GM15510 (cell line): Measurements from ENCODE around the gene BCORL1.

Source experiments
- POLR2A ChIP-seq: IDR thresholded peaks from 3 replicates; pipeline ENCODE4 v1.6.1; 2011; ENCODE audit warnings: borderline replicate concordance; ENCODE audit not compliant: insufficient read length; ENCODE audit errors: extremely low read depth

BCORL1 gene

DNA sequence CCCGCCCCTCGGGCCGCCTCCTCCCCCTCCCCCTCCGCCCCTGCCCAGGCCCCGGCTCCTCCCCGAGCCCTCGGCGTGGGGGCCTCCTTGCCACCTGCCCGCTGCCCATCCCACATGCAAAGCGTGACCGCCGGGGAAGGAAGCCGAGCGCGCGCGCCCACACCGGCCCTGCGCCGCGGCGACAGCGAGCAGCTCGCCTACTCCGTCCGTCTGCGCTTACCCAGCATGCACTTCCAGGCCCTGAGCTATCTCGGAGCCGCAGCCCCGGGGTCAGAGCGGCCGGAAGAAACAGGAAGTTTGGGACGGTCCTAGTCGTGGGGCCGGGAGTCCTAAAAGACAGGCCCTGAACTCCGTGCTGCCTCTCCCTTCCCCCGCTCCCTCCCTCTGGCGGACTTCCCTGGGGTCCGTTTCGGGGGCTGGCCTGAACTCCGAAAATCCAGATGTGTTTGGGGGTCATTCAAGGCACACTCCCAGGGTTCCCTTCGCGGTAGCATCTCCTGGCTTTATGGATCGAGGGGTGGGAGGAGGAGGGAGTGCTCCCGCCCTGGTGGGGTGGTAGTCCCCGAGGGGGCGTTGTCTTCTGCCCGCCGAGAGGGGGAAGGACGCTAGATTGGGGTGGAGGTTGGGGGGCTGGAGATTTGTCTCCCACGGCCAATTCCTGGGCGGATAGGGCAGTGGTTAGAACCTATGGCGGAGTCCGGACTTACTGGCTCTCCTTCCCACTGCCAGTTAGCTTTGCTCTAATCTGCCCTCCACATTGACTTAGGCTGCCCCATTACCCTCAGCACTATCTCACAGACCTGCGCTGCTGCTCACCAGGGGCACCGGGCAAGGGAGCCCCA lies 25.0 kb upstream of the BCORL1 start:
- TF ChIP-seq POLR2A = peak; percentile 65

DNA sequence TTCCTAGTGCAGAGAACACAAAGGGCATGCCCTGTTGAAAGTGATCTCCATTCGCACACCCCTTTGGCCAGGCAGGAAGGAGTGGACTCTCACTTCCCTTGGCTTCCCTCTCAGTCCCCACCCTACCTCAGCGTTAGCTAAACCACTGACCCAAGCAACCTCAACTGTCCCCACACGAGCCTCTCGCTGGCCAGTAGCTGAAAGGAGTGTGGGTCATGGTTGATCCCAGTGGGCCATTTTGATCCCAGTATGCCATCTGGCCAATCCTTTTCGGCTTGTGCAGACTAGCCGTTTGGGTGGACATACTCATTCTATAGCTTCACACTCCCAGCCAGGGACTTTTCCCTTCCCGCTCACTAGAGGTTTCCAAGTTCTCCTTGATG lies 24.4 kb upstream of the BCORL1 start:
- no peak for TF ChIP-seq POLR2A

DNA sequence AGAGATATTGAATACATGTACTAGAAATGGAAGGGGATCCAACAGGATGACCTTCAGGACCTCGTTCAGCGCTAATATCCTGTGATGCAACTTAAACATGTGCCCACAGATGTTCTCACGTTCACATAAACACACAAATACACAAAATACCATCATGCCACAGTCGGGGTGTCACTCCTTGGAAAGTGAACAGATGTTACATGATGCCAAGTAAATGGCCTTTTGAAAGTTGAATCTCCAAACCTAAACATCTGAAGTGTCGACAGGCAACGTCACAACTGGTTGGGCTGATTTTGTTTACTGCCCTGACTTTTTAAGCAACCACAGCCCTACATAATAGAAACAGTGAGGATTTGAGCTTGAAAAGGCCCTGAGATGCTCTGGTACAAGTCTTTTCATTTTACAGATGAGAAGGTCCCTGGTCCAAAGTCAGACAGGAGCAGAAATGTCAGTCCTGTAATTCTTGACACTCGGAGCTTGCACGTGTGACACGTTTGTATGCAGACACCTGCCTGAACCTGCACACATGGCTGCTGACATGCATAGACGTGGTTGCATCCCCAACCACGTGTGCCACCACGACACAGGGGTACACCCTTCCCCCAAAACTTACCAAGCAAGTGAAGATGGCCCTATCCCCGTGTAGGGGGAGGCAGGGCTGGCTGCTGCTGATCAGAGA lies 23.5 kb upstream of the BCORL1 start:
- TF ChIP-seq POLR2A = no peak

DNA sequence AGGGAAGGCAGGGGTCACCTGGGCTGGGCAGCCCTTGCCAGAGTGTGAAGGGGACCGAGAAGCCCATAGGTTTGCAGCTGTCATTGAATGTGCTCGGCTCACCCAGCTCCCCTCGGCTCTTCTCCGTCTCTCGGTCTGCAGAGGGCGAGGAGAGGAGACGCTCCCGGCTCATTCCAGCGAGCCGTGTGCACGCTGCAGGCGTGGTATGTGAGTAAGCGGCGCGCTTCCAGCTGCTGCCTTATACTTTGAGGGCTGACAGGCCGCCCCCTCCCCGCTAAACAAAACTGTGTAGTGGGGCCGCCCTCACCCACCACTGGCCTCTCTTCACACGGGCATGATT lies 23.0 kb upstream of the BCORL1 start:
- no peak for TF ChIP-seq POLR2A

DNA sequence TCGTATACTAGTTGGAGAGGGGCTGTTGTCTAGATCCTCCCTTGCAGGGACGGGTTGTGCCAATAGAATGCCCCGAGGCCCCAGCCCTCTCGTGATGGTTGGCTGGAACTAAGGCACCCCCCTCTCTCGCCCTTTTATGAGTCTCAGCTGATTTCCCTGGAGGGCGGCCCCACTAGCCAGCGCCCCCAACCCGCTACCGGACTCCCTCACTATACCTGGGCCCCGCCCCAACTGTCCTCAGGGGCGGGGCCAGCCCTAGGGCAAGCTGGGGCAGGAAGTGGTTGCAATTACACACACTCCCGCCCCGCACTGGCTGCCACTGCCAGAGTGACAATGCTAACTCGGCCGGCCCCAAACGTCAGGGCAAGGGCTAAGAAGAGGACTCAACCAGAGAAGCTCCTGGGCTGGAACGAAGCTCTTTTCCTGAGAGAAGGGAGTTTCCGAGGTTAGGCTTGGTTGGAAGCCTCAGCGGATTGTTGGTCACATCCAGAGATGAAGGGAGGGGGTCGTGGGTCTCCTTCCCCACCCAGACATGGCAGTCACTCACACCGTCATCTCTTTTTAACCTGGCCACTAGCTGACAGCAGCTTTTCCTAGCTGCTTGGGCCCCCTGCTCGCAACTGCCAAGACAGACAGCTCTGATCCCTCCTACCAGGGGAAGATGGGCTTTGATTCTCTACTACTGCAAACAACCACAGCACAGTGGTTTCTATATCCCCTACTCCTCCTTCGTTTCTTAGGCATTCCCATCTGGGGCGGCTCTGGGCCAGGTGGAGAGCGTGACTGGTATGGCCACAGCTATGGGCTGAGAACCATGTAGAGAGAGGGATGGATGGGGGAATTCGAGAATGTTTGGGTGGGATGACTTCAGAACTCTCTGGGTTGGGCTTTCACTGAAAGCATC lies 21.0 kb upstream of the BCORL1 start:
- peak; percentile 62 for TF ChIP-seq POLR2A

DNA sequence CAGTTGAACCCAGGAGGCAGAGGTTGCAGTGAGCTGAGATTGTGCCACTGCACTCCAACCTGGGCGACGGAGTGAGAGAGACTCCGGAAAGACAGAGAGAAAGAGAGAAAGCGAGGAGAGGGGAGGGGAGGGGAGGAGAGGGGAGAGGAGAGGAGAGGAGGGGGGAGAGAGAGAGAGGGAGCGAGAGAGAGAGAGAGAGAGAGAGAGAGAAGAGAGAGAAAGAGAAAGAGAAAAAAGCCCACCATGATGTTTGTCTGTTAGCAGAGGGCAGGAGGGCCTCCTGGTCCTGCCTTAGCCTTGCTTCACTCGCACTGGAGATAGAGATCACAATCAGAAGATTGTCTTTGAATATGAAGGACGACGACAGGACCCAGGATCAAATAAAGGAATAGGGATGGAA lies 18.7 kb upstream of the BCORL1 start:
- no peak for TF ChIP-seq POLR2A

GRCh38 chrX:129965166-129965565 lies 17.3 kb upstream of the BCORL1 start:
- no peak for TF ChIP-seq POLR2A

DNA sequence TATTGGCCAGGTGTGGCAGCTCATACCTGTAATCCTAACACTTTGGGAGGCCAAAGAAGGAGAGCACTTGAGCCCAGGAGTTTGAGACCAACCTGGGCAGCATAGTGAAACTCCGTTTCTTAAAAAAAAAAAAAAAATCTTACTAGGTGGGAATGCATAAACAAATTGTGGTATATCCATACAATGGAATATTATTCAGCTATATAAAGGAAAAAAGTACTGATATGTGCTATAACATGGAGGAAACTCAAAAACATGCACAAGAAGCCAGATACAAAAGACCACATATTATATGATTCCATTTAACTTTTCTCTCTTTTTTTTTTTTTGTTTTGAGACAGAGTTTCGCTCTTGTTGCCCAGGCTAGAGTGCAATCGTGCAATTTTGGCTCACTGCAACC lies 13.5 kb upstream of the BCORL1 start:
- TF ChIP-seq POLR2A = no peak

- no peak for TF ChIP-seq POLR2A
These were observed 6.0 kb upstream of the BCORL1 start for GRCh38 chrX:129976441-129976840.

- TF ChIP-seq POLR2A = no peak
These were observed 3.1 kb upstream of the BCORL1 start for GRCh38 chrX:129979207-129979920.

DNA sequence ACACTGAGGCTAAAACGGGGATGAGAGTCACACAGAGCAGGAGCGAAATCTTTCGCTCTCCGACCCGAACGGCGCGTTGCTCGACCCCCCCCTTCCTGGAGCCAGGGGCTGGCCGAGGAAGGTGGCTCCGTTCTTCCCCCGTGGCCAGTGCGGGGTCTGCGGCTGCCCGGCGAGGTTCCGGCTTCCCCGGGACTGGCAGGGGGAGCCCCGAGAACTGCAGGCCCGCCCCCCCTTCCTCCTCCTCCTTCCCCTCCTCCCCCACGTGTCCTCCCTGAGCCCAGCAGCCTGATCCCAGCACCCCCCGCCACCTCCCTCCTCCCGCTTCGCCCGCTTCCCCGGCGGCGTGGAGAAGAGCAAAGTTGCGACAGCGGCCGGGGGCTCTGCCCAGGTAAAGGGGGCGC lies 2.4 kb upstream of the BCORL1 start:
- TF ChIP-seq POLR2A = no peak

GRCh38 chrX:129980540-129981199 lies 1.8 kb upstream of the BCORL1 start:
- no peak for TF ChIP-seq POLR2A

GRCh38 chrX:129981200-129981553 lies 1.3 kb upstream of the BCORL1 start:
- no peak for TF ChIP-seq POLR2A

DNA sequence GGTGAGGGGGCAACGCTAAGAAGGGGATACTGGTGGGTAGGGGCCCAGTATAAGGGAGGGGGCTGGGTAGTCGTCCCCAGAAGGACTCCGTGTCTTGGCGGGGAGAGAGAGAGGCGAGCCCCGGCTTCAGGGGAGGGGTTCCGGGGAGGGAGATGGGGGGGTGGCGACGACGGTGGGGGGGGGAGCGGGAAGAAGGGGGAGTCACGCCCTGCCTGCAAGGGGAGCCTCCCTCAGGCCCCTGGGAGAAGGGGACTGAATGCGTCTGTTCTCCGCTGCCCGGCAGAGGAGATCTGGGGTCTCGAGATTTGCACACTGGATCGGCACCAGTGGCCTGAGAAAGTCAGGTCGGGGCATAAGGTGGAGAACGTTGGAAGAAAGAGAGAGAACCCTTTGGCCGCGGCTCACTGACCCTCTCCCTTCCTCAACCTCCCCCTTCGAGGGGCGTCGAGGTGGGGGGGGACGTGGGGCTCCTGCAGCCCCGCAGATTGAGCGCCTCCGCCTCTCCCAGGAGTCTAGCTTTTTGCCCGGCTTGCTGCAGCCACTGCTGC lies 609 bp upstream of the BCORL1 start:
- no peak for TF ChIP-seq POLR2A
